KG1 (cell line): ENCODE measurements around the gene CRX.
"Not testable (repeated sequence)": the region's sequence is repeated elsewhere in the genome, so short reads cannot be mapped to it uniquely, and the experiment has no call there.

Source experiments
- DNase-seq: peaks from one replicate; lab custom pipeline; 2025; lab: John Stamatoyannopoulos, UW

The CRX gene

DNA sequence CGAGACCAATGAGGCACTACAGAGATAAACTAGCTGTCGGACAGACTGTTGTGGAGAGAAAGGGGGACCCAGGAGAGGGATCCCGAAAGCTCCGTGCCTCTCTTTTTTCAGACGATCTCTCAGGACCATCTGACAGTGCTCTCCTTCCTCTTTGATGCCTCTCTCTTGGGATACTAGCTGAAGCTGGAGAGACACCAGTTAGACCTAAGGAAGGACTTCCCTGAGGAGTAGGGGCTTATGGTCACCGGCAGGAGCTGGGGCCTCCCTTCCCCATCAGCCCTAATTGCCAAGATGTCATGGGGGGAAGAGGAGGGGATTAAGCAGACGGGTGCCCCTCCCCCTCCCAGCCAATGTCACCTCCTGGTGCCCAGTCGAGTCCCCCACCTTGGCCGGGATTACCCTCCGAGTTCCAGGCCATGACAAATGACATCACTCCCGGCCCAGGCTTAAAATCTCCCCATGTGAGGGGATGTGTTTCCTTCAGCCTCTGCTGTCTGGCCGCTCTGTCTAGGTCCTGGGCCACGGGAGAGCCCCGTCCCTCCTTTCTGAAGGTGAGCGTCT lies at the start of gene CRX:
Gene CRX, plus strand, starts transcription at position 478 of the 561 bp plus-strand sequence. CDS start 12,507 bp downstream, outside the sequence.
- no peak for DNase-seq

DNA sequence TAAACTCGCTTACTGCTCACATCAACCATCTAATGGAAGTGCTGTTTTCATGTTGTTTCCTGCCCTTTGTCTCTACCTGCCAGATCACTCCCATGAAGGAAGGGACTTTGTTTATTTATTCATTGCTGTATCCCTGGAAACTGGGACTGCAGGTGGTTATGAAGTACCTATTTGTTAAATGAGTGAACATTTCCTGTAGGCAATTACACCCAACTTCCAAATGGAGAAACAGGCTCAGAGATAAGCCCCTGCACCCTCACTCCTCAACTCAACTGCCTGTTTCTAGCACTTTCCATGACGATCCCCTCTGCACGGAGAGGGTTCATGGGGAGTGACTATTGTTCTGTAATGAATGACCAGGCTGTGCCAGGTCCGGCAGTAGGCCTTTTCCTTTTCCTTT lies 45.2 kb upstream of the CRX start:
- DNase-seq, result no peak

- not testable (repeated sequence) for DNase-seq
Measured at GRCh38 chr19:47777245-47778048, 44.3 kb upstream of the CRX start.

- peak; percentile 62 for DNase-seq
Measured at GRCh38 chr19:47778049-47778953, 43.4 kb upstream of the CRX start, which contains the start of gene SELENOW. Gene SELENOW (plus strand): TSS chr19:47778703. CDS start chr19:47778786, 83 bp downstream.

DNA sequence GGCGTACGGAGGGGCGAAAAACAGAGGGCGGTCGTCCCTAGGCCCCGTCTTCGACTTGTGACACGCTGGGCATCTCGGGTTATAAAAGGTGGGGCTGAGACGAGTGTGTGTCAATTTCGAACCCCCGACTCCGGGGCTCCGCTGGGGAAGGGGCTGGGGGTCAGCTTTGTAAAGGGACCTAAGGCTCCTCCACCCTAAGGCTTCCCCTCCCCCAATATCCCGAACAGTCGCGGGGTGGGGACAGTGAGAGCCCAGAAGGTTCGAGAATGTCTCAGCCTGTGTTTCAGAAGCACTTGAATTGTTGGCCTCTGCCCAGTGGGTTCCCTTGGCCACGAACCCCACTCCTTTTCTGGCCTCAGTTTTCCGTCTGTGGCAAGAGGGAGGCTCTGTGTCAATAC lies 42.8 kb upstream of the CRX start:
- no peak for DNase-seq

- no peak for DNase-seq
Measured at GRCh38 chr19:47779524-47780214, 42.1 kb upstream of the CRX start.

- no peak for DNase-seq
Measured at GRCh38 chr19:47780215-47780551, 41.6 kb upstream of the CRX start.

DNA sequence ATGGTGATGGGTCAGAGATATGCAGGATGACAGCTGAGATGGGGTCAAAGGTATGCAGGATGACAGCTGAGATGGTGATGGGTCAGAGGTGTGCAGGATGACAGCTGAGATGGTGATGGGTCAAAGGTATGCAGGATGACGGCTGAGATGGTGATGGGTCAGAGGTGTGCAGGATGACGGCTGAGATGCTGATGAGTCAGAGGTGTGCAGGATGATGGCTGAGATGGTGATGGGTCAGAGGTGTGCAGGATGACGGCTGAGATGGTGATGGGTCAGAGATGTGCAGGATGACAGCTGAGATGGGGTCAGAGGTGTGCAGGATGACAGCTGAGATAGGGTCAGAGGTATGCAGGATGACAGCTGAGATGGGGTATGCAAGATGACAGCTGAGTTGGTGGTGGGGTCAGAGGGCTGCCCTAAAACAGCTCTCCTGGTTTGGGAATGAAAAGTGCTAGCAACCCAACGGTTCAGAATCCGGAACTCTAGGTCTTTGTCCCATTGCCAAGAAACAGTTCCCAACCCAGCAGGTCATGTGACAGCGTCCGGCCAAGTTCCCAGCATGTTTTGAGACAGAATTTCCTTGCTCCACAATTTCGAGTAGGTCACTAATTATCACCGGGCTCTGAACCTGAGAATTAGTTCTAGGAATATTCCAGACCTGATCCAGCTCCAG lies 40.0 kb upstream of the CRX start:
- DNase-seq, result no peak

- no peak for DNase-seq
Measured at GRCh38 chr19:47786566-47786965, 35.2 kb upstream of the CRX start.

DNA sequence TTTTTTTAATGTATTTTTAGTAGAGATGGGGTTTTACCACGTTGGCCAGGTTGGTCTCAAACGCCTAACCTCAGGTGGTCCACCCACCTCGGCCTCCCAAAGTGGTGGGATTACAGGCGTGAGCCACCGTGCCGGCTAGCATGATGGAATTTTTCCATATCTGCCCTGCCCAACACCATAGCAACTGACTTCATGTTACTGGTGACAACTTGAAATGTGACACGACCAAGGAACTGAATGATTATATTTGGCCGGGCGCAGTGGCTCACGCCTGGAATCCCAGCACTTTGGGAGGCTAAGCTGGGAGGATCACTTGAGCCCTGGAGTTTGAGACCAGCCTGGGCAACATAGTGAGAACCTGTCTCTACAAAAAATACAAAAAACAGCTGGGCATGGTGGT lies 34.4 kb upstream of the CRX start:
- DNase-seq, result not testable (repeated sequence)

DNA sequence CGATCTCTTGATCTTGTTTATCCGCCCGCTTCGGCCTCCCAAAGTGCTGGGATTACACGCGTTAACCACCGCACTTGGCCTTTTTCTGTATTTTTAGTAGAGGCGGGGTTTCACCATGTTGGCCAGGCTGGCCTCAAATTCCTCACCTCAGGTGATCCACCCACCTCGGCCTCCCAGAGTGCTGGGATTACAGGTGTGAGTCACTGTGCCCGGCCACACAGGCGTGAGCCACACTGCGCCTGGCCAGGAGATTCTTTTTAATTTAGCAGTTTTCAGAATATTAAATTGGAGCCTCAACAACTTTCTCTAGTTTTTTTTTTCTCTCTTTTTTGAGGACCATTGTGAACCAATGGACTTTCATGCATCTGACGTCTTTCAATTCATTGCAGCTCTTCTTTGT lies 31.9 kb upstream of the CRX start:
- DNase-seq, result not testable (repeated sequence)

DNA sequence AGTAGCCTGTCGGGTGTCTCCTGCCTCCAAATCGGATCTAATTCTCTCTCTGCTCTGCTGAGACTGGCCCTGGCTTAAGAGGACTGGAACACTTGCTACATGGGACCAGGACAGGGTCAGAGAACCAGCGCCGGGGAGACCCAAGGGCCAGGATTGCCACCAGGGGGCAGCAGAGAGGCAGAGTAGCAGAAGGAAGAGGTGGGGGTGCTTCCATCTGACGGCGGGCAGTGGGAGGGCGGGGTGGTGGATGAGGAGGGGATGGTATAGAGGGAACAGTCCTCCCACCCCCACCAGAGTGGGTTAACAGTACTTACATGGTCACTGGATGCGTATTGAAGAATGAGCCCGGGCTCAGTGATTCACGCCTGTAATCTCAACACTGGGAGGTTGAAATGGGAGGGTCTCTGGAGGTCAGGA lies 31.3 kb upstream of the CRX start:
- no peak for DNase-seq

- DNase-seq, result no peak
Measured at GRCh38 chr19:47792616-47793015, 29.1 kb upstream of the CRX start.

DNA sequence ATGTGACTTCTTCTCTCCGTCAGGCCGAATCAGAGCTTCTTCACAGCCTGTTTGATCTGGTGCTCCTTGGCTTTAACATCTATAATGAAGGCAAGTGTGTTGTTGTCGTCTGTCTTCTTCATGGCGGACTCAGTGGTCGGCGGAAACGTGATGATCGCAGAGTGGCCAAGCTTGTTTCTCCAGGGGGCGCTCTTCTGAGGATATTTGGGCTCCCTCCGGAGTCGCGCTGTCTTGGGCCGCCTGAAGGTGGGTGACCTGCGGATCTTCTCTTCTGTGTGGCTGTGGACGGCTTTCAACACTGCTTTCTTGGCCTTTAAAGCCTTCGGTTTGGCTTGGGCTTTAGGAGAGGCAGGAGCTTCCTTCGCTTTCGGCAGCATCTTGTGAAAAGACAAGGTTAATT lies 27.2 kb upstream of the CRX start:
- DNase-seq, result no peak

DNA sequence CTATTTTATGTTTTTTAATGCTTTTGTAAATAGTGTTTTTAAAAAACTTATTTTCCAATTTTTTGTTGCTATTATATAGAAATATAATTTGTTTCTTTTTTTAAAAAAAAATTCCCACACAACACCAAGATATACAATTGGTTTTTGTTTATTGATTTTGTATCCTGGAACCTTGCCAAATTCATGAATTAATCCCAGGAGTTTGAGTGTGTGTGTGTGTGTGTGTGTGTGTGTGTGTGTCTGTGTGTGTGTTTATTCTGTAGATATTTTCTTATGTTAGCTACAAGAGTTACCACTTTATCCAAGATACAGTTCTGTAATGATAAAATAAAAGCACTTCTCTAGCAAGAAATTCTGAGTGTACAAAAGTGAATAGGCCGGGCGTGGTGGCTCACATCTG lies 25.0 kb upstream of the CRX start:
- no peak for DNase-seq

DNA sequence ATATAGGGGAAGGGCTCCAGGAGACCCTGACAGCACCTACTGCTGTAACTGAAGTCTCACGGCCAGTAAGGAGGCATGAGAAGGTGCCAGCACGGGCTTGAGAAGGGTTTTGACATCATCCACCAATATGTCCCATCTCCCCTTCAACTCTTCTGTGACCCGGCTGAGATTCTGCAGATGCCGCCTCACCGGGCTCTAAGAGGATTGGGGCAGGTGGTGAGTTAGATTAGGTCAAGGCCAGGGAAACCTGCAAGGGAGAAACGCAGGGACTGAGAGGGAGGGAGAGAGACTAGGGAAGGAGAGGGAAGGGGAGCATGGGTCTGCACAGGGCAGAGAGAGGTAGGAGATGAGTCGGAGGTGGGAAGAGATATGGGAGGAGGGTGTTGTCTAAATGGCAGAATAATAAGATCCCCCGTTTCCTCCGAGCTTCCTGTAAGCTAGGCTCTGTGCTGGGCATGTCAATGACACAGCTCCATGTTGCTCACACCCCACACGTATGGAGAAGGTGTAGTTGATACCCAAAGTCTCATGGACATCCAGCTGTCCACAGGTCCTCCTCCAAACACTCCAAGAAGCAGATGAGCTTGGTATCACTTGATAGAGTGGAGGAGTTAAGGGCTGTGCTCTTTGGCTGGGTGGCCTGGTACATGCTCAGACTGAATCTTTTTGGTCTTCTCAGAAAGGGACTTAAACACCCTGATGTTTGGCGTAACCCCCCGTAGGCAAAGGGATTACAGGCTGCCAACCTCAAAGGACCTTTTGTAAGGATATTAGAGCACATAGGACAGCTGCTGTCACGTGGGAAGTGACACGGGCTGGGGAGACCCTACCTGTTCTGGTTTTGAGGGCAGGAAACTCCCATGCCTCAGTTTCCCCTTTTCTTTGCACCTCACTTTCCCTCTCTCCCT lies 23.5 kb upstream of the CRX start:
- no peak for DNase-seq

DNA sequence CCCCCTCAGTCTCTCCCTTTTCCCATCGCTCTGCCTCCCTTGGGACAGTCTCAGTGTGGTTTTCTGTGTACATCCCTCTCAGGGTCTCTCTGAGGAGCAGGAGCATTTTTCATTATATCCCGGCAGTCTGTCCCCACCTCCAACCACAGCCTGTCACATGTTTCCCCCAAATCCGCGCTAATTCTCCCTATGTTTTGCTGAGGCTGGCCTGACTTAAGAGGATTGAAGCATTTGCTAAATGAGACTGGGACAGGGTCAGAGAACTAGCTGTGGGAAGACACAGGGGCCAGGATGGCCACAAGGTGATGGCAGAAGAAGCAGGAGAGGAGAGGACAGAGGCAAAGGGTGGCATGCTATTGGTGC lies 22.9 kb upstream of the CRX start:
- no peak for DNase-seq

DNA sequence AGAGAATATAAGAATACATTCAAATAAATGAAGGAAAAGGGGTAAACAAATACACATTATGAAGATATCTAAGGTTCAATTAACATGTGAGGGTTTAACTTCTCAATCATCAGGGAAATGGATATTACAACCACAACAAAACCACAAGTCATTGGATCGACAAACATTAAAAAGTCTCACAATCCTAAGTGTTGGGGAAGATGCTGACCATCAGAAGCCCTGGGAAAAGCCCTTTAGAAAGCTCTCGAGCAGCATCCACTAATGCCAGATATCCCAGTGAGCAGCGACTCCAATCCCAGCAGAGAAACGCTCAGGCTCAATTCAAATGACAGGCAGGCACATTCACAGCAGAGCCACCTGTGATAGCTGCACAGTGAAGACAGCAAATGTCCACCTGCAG lies 20.5 kb upstream of the CRX start:
- no peak for DNase-seq

GRCh38 chr19:47802521-47803043 lies 19.2 kb upstream of the CRX start:
- DNase-seq, result no peak

DNA sequence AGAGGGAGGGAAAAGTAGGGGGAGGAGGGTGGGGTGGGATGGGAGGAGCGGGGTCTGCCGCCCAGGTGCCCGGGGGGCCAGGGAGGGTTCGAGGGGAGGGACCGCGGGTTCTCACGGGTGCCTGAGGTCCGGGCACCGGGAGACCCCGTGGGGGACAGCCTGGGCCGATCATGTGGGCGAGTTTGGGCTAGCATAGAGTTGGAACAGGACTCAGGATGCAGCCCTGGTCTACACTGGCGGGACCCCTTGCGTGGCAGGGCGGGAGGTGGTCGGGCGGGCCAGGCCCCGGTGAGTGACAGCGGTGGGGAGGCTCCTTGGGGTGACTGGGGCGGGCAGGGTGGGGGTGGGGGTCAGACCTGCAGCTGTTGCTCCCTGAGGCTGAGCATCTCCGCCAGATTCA lies 18.6 kb upstream of the CRX start:
- not testable (repeated sequence) for DNase-seq
